Measurements from ENCODE around the gene ARHGEF2.
"Not testable (repeated sequence)": the region's sequence is repeated elsewhere in the genome, so short reads cannot be mapped to it uniquely, and the experiment has no call there.

ARHGEF2 gene

GRCh38 chr1:155940993-155941844 is 37.1 kb downstream of the ARHGEF2 start, which contains the start of gene RXFP4:
Gene RXFP4, plus strand, starts transcription at chr1:155941638. Its CDS starts 72 bp downstream, at chr1:155941710.
- DNase-seq, result no peak

- peak in 1 of 2 experiments; percentile 12 for DNase-seq
Observed at GRCh38 chr1:155940482-155940992, 37.8 kb downstream of the ARHGEF2 start.

GRCh38 chr1:155938220-155938627 is 40.1 kb downstream of the ARHGEF2 start:
- DNase-seq, result peak in 1 of 2 experiments; percentile 66

- DNase-seq, result no peak
Observed at GRCh38 chr1:155934936-155935590, 43.3 kb downstream of the ARHGEF2 start.

- peak; percentile 85 to 93 for DNase-seq
Observed at GRCh38 chr1:155934097-155934935, 44.0 kb downstream of the ARHGEF2 start, which contains the start of gene KHDC4. Gene KHDC4, minus strand, starts transcription at chr1:155934413. Its CDS starts 40 bp downstream, at chr1:155934373.

- DNase-seq, result no peak
Observed at GRCh38 chr1:155933591-155934096, 44.7 kb downstream of the ARHGEF2 start.

GRCh38 chr1:155932487-155932886 is 45.9 kb downstream of the ARHGEF2 start:
- DNase-seq, result no peak

- DNase-seq, result no peak
Observed at GRCh38 chr1:155932081-155932480, 46.3 kb downstream of the ARHGEF2 start.

- no peak for DNase-seq
Observed at GRCh38 chr1:155931332-155932038, 46.9 kb downstream of the ARHGEF2 start.

GRCh38 chr1:155930725-155931124 is 47.6 kb downstream of the ARHGEF2 start:
- not testable (repeated sequence) for DNase-seq

- no peak for DNase-seq
Observed at GRCh38 chr1:155929057-155929456, 49.3 kb downstream of the ARHGEF2 start.

GRCh38 chr1:155925506-155925905 is 52.8 kb downstream of the ARHGEF2 start:
- DNase-seq, result no peak

- no peak for DNase-seq
Observed at GRCh38 chr1:155920717-155921116, 57.6 kb downstream of the ARHGEF2 start.

- DNase-seq, result no peak
Observed at GRCh38 chr1:155919801-155920200, 58.5 kb downstream of the ARHGEF2 start.

GRCh38 chr1:155918660-155919059 is 59.7 kb downstream of the ARHGEF2 start:
- DNase-seq, result no peak

GRCh38 chr1:155913969-155914757 is 64.2 kb downstream of the ARHGEF2 start:
- no peak for DNase-seq

- no peak for DNase-seq
Observed at GRCh38 chr1:155912056-155912536, 66.3 kb downstream of the ARHGEF2 start.

- no peak for DNase-seq
Observed at GRCh38 chr1:155911156-155912055, 66.9 kb downstream of the ARHGEF2 start, which contains the start of gene RIT1. Gene RIT1, minus strand, starts transcription at chr1:155911349. Its CDS starts 588 bp downstream, at chr1:155910761.

- no peak for DNase-seq
Observed at GRCh38 chr1:155910621-155911121, 67.7 kb downstream of the ARHGEF2 start.

Measured in cerebellar nuclear complex (tissue), 1 donor.